AG09319 (cell line): ENCODE results near the gene SCAMP2.

Experiments used
- DNase-seq: peaks from one replicate; pipeline ENCODE4 v3.0.0-alpha.2; 2010; ENCODE audit warnings: low read depth; ENCODE audit errors: extremely low read depth
- TF ChIP-seq, protein P1 (sequence below): IDR thresholded peaks from 2 replicates; pipeline ENCODE4 v1.5.1; 2011; ENCODE audit warnings: low read depth, mild to moderate bottlenecking, inconsistent platforms, low read length, moderate library complexity

The SCAMP2 gene

DNA sequence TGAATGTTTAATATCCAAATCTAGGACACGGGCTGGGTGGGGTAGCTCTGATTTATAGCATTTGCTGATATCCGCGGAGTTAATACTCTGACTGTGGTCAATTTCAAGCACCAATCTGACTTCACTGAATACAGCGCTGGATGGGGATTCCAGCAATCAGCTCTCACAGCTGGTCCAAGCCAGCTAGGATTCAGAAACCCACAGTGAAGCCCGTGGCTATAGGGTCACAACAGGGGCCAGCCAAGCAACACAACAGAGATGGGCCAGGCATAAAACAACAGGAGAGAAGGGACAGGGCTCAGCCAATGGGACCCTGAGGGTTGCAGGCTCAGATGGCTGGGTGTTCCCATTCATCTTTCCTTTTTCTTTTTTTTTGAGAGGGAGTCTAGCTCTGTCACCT lies 65.9 kb downstream of the SCAMP2 start:
- TF ChIP-seq, protein P1, sequence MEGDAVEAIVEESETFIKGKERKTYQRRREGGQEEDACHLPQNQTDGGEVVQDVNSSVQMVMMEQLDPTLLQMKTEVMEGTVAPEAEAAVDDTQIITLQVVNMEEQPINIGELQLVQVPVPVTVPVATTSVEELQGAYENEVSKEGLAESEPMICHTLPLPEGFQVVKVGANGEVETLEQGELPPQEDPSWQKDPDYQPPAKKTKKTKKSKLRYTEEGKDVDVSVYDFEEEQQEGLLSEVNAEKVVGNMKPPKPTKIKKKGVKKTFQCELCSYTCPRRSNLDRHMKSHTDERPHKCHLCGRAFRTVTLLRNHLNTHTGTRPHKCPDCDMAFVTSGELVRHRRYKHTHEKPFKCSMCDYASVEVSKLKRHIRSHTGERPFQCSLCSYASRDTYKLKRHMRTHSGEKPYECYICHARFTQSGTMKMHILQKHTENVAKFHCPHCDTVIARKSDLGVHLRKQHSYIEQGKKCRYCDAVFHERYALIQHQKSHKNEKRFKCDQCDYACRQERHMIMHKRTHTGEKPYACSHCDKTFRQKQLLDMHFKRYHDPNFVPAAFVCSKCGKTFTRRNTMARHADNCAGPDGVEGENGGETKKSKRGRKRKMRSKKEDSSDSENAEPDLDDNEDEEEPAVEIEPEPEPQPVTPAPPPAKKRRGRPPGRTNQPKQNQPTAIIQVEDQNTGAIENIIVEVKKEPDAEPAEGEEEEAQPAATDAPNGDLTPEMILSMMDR = no peak
- no peak for DNase-seq

DNA sequence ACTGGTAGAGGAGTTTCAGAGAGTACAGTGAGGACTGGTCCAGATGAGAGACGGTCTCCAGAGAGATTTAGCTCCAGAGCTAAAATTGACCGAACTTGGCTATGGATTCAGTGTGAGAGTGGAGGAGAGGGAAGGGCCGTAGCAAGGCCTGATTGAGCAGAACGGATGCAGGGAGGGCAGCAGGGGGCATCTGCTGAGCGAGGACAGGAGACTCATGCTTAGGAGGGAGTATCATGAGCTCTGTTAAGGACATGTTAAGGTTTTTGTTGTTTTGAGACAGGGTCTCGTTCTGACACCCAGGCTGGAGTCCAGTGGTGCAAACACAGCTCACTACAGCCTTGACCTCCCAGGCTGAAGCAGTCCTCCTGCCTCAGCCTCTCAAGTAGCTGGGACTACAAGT lies 68.2 kb downstream of the SCAMP2 start:
- TF ChIP-seq, protein P1 = no peak
- DNase-seq = no peak

DNA sequence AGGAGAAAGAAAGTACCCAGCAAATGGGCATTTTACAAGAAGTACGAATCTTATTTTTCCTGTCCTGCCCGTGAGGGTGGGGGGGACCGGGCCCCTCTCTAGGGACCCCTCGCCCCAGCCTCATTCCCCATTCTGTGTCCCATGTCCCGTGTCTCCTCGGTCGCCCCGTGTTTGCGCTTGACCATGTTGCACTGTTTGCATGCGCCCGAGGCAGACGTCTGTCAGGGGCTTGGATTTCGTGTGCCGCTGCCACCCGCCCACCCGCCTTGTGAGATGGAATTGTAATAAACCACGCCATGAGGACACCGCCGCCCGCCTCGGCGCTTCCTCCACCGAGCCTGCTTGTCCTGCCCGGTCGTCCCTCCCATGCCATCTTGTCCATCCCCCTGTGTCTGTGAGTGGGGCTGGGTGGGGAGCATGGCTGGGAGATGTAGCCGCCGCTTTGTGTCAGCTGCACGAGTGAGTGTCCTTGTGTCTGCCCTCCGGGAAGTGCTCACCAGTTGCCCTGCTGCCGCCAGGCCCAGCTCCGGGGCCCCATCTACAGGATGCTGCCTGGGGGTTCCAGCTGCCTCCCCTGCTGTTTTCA lies 70.2 kb downstream of the SCAMP2 start:
- no peak for DNase-seq
- TF ChIP-seq, protein P1 = no peak

DNA sequence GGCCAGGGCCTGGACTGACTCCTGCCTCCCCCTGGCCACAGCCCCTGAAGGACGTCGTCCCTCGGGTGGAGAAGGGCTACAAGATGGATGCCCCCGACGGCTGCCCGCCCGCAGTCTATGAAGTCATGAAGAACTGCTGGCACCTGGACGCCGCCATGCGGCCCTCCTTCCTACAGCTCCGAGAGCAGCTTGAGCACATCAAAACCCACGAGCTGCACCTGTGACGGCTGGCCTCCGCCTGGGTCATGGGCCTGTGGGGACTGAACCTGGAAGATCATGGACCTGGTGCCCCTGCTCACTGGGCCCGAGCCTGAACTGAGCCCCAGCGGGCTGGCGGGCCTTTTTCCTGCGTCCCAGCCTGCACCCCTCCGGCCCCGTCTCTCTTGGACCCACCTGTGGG lies 70.9 kb downstream of the SCAMP2 start:
- no peak for DNase-seq
- TF ChIP-seq, protein P1 = no peak

DNA sequence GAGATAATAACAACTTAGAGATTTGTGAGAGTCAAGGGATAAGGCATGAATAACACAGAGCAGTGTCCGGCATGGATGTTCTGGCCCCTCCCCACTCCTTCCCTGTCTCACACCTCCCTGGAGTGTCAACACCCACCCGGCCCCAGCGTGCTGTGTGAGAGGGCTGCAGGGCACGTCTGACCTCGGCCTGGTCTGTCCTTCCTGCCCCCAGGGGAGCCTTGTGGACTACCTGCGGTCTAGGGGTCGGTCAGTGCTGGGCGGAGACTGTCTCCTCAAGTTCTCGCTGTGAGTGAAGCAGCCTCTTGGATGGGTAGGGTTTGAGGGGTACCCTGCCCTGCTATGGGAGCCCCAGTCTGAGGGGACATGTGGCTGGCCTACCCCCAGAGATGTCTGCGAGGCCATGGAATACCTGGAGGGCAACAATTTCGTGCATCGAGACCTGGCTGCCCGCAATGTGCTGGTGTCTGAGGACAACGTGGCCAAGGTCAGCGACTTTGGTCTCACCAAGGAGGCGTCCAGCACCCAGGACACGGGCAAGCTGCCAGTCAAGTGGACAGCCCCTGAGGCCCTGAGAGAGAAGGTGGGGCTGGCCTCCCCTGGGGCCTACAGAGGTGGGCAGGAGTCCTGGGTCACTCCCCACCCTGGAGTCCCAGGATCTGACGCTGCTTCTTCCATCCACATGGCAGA lies 71.7 kb downstream of the SCAMP2 start:
- DNase-seq = no peak
- TF ChIP-seq, protein P1 = no peak

DNA sequence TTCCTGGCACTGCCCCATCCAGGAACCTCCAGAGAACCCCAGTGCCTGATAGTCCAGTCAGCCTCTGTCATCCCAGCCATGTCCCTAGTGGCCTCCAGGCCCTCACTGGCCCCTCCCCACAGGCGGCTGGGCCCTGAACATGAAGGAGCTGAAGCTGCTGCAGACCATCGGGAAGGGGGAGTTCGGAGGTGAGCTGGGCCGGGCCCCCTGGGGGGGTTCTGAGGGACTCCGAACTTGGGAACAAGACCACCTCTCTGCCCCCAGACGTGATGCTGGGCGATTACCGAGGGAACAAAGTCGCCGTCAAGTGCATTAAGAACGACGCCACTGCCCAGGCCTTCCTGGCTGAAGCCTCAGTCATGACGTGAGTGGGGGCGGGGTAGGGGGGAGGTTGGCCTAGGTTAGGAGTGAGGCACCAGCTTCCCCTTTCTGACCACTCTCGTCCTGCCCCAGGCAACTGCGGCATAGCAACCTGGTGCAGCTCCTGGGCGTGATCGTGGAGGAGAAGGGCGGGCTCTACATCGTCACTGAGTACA lies 72.5 kb downstream of the SCAMP2 start:
- TF ChIP-seq, protein P1 = no peak
- DNase-seq = no peak

DNA sequence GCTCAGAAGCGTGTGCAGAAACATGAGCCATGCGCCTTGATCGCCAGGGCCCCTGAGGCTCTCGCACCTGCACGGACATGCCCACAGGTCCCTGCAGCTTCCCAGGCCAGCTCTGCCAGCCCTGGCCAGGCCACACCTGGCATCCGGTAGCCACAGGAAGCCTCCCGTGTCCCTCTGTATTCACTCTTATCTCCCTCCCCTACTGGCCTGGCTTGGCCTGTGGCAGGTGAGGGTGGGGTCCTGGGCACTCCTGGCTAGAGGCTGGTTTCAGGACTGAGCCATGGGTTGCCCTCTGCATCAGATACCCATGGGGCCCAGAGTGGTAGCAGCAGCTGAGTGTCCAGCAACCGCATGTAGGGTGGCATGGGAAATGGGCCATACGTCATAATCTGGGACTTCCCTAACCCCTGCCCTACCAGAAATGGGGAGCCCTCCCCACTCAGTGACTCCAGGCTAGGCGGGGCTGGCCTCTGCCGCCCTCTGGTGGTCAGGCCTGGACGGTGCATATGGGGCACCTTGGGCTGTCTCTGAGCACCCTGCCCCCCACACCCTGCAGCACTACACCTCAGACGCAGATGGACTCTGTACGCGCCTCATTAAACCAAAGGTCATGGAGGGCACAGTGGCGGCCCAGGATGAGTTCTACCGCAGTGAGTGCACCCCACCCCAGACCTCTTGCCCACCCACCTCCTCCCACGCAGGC lies 73.2 kb downstream of the SCAMP2 start:
- TF ChIP-seq, protein P1 = peak; percentile 97
- peak; percentile 31 for DNase-seq
